HTR-8/SVneo (cell line): ENCODE results near the gene MSL1.

Experiments
- DNase-seq: peaks from one replicate; pipeline ENCODE4 v3.0.0; 2011; ENCODE audit warnings: low spot score, mixed read lengths; ENCODE audit not compliant: insufficient read length
- FAIRE-seq: peaks from 2 replicates; lab custom pipeline; 2011; peaks lifted over from hg19 to GRCh38; lab: Jason Lieb, UNC

Gene MSL1, protein sequence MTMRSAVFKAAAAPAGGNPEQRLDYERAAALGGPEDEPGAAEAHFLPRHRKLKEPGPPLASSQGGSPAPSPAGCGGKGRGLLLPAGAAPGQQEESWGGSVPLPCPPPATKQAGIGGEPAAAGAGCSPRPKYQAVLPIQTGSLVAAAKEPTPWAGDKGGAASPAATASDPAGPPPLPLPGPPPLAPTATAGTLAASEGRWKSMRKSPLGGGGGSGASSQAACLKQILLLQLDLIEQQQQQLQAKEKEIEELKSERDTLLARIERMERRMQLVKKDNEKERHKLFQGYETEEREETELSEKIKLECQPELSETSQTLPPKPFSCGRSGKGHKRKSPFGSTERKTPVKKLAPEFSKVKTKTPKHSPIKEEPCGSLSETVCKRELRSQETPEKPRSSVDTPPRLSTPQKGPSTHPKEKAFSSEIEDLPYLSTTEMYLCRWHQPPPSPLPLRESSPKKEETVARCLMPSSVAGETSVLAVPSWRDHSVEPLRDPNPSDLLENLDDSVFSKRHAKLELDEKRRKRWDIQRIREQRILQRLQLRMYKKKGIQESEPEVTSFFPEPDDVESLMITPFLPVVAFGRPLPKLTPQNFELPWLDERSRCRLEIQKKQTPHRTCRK

DNA sequence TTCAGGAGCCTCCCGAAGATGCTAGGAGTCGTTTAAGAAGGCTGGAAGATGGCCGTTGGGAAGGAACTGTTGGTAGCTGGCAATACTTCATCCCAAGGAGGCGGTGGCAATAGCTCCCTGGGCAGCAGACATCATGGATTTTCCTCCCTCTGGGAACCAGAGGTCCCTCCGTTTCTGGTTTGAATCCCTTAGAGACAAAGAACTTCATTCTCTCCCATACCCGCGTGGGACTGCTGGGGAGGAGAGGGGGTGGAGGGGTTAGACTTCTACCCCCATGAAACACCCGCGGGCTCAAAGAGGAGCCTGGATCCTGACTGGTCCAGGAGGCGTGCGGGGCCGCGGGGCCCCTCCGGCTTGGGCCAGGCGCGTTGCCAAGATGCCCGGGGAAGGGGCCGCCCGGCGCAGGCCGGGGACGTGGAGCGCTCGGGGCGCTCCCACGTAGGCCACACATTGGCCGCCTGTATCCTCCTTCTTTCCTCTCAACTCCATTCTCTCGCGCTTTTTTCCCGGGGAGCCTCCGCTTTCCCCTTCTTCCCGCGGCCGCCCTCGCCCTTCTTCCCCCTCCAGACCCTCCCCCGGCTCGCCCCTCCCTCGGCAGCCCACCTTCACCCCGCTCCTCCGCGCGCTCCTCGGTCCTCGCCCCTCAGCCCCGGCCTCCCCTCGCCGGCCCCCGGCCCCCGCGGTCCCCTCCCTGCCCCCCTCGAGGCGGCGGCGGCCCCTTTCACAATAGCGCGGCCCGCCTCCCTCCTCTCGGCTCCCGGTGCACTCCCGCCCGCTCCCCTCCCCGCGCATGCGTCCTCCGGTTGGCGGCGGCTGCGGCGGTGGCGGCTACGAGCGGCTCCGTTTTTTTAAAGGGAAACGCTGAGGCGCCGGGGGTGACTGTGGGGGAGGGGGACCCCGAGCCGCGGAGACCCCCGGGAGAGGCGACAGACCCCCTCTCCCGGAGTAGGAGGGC is at the start of gene MSL1:
Gene MSL1 (plus strand): TSS at position 791 of the 955 bp plus-strand sequence. CDS start 642 bp downstream, outside the sequence.
- peak; percentile 89 for DNase-seq
- FAIRE-seq = peak; percentile 63

DNA sequence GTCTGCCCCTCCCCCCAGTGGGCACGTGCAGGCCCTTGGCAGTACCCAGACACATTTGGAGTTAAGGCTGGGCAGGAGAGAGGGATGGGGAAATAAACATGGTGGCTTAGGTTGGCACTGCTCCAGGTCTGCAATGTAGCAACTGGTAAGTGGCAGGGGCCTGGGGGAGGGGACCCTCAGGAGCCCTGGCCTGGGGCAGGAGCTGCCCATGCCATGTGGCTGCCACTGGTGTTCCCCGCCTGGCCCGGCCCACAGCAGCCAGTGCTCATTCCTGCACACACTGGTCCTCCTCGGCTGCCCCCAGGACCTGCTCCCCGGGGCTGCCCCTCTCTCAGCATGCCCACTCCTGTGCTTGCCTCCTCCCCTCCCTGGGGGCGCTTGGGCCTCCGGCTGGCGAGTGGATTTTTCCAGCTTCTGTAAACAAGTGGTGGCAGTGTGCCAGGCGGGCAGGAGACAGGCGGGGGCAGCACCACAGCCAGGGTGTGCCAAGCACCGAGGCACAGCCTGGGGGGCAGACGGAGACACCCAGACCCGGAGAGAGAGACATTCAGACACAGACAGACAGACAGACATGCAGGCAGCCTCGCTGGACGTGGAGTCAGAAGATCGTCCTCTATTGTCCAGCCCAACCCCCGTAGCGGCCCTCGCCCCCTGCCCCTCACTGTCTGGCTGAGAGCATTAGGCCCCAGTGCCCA is 49.6 kb upstream of the MSL1 start:
- FAIRE-seq = no peak
- DNase-seq = no peak

DNA sequence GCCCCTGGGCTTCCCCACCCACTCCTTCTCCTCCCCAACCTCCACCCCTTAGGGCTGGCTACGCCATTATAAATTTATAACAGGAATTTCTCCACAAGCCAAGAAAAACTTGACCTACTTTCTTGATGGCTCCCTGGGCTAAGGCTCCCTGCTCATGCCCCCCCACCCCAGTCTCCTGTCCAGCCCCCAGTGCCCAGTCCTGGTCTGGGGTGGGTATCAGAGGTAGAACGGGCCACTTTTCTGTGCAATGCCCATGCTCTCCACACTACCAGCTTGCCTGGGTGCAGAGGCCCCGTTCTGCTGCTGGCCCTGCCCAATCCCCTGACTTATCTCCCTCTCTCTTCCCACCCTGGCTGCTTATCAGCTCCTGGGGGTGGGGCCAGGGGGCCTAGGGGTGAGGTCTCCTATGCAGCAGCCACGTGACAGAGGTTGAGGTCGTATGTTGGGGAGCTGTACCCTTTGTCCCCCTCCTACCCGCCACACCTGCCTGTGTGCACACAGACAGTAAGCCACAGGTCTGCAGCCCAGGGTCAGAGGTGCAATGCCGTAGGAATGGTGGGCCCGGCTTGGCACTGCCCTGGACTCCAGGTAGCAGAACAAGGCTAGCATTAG is 48.9 kb upstream of the MSL1 start:
- no peak for FAIRE-seq
- DNase-seq = no peak

DNA sequence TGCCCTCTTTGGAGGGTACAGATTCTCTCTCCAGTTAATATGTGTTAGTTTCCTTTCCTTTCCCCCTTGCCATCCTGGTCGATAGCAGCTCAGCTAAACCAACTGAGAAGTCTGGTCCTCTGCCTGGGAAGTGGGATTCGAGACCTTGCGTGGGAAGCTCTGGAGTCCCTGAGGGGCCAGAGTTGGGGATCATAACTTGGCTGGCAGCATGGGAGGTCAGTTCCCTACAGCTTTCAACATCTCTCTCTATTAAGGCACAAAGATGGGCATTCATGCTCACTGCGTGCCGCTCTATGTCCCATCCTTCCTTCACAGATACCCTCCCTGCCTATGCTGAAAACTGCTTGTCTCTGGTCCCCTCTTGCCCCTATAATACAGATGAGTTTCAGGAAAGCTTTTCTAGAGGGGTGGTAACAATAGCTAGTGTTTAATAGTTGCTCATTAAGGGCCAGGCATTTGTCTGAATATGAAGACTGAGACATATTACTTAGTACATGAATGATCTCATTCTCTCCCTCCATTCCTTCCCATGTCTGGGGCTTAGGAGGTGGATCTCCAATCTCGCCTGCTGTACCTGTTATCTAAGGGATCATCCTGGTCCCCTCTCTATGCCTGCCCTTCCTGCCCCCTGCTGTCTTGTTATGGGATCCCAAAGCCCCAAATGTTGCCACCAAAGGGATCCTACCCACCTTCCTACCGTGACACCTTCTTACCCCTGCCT is 48.2 kb upstream of the MSL1 start:
- no peak for FAIRE-seq
- DNase-seq = no peak

DNA sequence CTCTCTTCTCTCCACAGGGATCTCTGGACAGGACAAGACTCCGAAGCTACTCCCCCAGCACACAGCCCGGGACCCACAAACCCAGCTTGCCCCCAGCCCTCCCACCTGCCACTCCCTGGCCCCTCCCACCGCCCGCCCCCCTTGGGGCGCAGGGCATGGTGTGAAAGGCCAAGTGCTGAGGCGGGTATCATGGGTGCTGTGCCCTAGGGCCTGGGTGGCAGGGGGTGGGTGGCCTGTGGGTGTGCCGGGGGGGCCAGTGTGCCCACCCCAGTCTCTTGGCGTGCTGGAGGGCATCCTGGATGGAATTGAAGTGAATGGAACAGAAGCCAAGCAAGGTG is 47.6 kb upstream of the MSL1 start:
- DNase-seq = no peak
- FAIRE-seq = no peak

DNA sequence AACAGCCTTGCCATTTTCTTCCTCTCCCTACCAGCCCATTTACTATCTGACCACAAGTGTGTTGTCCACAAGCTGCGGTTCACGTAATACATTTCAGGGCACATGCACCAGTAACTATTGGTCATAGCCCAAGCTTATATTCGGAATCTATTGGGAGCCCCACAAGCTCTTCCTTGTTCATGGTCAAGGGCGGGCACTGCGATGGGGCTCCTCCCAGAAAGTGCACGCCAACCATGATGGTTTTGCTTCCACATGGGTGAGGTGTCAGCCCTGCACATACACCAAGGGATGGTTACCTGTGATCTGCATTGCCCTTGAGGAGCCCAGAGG is 46.9 kb upstream of the MSL1 start:
- FAIRE-seq (no peak), DNase-seq (no peak)

DNA sequence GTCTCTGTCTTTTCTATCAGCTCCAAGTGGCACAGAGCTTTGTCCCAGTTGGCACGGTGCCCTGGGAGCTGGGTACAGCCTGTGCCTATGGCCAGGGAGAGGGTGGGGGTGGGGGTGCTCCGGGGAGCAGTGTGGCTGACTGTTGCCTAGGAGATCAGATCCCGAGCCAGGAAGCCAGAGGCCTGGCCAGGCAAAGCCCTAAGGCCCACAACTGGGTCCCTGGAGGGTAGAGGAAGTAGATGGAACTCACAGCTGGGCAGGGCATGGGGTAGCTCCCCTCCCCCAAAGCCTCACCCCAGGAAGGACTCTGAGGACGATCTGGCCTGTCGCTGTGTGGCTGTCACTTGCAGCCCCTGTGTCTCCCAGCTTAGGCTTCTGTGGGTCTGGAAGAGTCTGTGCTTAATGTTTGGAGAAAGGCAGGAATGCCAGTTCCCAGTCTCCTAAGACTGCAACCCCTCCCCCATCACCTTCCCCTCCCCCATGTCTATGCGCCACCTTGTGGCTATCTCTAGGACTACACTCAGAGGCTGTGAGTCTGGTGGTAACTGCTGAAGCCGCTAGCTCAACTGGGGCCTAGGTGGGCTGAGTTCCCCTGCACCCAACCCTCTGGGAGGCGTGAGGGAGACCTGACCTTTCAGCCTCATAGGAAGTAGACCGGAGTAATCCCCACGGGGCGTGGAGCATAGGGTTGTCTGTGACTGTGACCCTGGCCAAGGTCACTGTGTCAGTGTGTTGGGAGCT is 46.4 kb upstream of the MSL1 start:
- DNase-seq = no peak

DNA sequence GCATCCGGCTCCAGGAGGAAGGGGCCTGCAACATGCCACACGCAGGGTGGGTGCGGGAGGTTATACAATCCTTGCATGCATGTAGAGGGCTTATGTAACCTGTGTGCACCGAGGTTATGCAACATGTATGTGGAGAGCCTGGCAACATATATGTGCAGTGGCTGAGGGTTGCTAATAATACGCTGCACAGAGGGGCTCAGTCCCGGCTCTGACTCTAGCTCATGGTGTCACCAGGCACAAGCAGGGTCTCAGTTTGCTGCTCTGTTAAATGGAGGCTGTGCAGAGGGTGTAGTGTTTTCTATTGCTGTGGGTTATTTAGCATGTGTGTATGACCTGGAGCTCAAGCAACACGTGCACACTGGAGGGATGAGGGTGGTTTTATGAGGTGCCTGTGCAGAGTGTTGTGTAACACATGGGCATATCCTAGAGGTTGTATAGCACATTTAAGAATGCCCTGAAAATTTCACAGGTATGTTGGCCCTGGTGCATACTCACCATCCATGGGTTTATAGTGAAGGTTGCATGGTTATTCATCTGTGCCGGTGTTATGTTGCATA is 45.8 kb upstream of the MSL1 start:
- DNase-seq (no peak), FAIRE-seq (peak; percentile 26)

More for the DNA sequence above, 46.4 kb upstream of the MSL1 start:
- peak; percentile 89 for FAIRE-seq

DNA sequence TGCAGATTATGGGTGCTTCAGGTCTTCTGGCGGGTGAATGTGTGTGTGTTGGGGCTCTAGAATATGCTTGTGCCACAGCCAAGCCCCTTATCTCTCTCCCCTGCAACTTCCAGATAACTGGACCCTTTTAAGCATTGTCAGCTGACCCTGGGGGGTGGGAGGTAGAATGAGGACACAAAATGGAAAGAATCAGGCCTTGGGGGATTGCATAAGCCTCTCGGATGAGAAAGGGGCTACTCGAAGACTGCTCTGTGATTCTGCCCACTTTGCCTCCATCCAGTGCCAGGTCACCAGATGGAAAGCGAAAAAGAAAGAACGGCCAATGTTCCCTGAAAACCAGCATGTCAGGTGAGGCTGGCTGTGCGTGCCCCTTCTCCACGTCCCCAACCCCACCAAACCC is 45.2 kb upstream of the MSL1 start:
- FAIRE-seq (no peak), DNase-seq (no peak)

DNA sequence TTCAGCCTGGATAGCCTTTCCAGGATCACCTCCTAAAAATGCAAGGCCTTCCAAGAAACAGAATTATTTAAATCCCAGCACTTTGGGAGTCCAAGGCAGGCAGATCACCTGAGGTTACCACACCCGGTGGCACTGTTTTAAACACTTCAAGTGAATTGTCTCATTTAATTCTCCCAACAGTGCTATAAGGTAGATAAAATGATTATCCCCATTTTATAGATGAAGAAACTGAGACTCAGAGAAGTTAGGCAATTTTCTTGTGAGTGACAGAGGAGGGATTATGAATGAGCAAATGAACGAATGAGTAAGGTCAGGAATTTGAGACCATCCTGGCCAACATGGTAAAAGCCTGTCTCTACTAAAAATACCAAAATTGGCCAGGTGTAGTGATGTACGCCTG is 42.2 kb upstream of the MSL1 start:
- FAIRE-seq = no peak
- no peak for DNase-seq

DNA sequence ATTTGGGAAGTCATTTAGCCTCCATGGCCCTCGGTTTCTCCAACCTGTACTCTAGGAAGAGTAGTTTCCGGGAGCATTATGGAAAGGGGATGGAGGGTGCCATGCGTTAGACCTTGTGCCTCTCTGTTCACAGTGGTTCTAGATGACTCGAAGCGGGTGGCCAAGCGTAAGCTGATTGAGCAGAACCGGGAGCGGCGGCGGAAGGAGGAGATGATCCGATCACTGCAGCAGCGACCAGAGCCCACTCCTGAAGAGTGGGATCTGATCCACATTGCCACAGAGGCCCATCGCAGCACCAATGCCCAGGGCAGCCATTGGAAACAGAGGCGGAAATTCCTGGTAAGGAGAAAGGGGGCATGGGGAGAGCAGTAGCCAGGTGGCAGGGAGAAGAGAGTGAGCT is 37.3 kb upstream of the MSL1 start:
- FAIRE-seq = peak; percentile 38

DNA sequence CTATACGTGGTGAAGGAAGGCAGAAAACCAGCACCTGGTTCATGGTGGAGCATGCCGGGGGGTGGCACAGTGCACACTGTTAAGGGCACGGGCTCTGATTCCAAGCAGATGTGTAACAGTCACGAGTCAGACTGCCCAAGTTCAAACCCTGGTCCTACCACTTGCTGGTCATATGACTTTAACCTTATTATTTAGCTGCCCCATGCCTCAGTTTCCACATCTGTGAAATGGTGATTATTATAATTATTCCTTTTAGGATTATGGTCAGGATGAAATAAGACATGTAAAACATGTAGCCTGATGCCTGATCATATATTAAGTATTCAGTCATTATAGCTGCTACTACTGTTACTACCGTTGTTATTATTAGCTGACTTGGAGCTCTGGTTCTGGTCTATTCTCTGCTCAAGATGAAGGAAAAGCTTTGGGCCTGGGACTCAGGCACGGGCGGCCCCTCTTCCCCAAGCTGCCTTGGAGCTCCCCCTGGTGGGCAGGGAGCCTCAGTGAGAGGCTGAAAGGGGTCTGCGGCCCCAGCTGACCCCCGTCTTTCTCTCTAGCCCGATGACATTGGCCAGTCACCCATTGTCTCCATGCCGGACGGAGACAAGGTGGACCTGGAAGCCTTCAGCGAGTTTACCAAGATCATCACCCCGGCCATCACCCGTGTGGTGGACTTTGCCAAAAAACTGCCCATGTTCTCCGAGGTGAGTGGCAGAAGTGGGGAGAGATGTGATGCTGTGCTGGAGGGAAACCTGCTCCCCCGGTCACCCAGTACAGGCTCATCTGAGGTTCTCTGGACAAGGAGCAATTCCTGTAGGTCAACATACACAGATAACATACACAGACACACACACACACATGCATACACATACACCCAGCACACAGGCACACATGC is 35.4 kb upstream of the MSL1 start:
- FAIRE-seq (no peak), DNase-seq (no peak)

More for the DNA sequence above, 37.3 kb upstream of the MSL1 start:
- no peak for DNase-seq

DNA sequence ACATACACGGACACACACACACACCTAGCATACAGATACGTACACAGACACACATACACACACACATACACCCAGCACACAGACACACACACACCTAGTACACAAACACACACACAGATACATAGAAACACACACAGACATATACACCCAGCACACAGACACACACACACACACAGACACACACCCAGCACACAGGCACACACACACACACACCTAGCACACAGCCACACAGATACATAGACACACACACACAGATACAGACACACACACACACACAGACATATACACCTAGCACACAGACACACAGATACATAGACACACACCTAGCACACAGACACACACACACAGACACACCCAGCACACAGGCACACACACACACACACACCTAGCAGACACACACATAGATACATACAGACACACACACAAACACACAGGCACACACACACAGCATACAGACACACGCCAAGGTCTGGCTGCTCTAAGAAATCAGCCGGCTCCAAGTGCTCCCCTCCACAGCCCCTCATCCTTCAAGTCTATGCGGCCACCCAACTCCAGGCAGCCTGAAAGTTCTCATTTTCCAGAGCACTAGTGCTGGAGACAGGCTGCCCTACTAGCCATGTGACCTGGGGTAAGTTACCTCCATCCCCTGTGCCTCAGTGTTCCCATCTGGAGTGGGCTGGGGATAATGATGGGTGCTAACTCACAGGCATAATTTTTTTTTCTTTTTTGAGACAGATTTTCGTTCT is 34.5 kb upstream of the MSL1 start:
- FAIRE-seq = peak; percentile 99

DNA sequence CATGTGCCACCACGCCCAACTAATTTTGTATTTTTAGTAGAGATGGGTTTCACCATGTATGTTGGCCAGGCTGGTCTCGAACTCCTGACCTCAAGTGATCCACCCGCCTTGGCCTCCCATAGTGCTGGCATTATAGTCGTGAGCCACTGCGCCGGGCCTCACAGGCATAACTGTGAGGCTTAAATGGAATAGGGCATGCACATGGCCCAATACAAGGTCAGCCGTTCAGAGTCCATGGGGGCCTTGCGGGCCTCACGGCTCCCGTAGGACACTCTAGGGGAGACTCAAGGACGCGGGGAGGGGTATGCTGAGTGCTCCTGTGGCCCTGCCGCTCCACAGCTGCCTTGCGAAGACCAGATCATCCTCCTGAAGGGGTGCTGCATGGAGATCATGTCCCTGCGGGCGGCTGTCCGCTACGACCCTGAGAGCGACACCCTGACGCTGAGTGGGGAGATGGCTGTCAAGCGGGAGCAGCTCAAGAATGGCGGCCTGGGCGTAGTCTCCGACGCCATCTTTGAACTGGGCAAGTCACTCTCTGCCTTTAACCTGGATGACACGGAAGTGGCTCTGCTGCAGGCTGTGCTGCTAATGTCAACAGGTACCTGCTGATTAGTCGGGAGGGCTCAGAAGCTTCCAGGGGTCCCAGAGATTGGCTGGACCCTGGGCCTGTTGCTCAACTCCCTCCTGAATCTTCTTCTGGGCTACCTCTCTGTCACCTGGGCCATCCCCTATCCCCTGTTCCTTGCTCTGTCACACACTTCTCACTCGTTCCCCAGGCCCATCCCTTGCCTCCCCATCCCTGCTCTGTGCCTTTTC is 33.7 kb upstream of the MSL1 start:
- FAIRE-seq (peak; percentile 46), DNase-seq (no peak)

More for the DNA sequence above, 34.5 kb upstream of the MSL1 start:
- no peak for DNase-seq

DNA sequence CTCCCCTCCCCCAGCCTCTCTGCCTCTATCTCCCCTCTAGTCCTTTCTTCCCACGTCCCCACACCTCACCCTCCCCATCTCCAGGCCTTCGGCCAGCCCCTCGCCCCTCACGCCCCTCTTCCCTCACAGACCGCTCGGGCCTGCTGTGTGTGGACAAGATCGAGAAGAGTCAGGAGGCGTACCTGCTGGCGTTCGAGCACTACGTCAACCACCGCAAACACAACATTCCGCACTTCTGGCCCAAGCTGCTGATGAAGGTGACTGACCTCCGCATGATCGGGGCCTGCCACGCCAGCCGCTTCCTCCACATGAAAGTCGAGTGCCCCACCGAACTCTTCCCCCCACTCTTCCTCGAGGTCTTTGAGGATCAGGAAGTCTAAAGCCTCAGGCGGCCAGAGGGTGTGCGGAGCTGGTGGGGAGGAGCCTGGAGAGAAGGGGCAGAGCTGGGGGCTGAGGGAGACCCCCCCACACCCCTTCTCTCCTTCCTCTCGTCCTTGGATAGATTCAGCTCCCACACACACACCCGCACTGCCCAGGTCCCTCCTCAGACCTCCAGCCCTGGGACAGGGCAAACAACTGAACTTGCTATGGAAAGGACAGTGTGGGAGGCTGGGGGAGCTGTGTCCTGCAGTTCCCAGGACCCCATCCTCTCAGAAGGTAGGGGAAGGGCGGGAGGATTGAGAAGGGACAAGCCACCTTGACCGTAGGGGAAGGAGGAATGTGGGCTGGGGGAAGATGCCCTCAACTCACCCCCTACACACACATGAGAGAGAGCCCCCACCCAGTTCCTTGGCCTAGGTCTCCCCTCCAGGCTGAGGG is 32.5 kb upstream of the MSL1 start:
- no peak for DNase-seq
- FAIRE-seq = no peak
